Measurements from ENCODE around the gene NUTM2D.
"Not testable (repeated sequence)": the region's sequence is repeated elsewhere in the genome, so short reads cannot be mapped to it uniquely, and the experiment has no call there.

NUTM2D gene

DNA sequence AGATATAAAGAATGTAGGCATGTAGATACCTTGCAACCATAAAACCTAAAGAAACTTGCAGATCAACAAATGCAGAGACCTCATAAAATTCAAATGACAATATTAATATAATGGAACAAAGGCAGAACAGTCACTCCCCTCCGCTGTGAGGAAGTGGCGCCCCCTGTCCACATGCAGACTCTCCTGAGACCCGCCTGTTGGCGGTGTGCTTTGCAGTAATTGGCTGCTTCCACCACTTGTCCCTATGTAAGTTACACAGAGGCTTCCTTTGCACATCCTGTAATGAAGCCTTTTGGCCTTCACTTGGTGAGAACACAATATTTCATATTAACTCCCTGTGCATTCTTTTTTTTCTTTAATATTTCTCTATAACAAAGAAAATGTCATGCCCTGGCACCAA, 21.6 kb downstream of the NUTM2D start:
- not testable (repeated sequence) for DNase-seq (ENCODE audit: low read depth in 2 of 2)

DNA sequence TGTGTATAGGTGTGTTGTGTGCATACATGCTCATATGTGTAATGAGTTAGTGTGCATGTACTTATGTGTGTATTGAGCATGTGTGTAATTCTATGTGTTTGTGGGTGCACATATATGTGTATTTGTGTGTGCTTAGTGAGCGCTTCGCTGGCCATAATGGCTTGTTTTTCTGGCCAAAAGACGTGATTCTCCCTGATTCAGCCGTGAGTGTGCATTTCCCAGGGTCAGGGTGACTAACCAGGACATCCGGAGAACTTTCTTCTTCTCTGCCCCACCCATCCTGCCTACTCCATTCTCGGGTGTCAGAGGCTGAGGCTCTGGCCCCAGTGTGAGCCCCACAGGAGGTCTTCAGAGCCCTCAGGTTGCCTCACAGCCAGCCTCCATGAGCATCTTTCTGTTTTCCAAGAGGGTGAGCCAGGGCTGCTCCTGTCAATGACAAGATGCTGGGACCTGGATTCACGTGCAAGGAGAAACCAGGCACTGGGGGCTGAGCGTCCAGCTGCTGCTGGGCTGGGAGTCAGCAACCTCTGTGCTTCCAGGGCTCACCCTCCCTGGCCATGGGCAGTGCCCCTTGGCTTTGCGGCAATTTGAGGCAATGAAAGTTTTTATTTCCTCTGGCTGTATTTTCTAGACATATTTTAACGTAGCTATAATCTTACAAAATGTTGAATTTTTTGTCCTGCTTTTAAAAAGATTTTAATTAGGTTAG, 25.8 kb downstream of the NUTM2D start:
- not testable (repeated sequence) for DNase-seq (ENCODE audit: low read depth in 2 of 2)

GRCh38 chr10:87384283-87384682, 26.7 kb downstream of the NUTM2D start:
- DNase-seq (ENCODE audit: low read depth in 2 of 2), result not testable (repeated sequence)

- DNase-seq (ENCODE audit: low read depth in 2 of 2), result not testable (repeated sequence)
Measured at GRCh38 chr10:87385762-87386360, 28.3 kb downstream of the NUTM2D start.

DNA sequence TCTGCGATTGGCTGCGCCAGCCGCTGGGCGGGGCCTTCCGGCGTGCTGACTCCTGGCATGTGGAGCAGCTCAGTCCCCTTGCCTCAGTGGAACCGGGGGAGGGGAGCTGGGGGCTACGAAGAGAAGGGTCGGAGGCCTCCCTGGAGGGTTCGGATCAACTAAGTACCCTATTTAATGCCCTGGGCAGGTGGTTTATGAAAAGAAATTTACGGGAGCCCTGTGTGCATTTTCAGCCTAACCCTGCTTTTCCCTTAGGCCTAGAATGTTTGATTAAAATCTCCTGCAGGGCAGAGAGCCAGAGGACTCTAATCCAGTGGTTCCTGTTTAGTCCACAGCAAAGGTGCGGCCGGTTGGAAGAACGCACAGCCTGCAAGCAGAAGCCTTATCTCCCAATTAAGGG, 33.8 kb downstream of the NUTM2D start:
- not testable (repeated sequence) for DNase-seq (ENCODE audit: low read depth in 2 of 2)

GRCh38 chr10:87396206-87396605, 38.7 kb downstream of the NUTM2D start:
- DNase-seq (ENCODE audit: low read depth in 2 of 2), result not testable (repeated sequence)

DNA sequence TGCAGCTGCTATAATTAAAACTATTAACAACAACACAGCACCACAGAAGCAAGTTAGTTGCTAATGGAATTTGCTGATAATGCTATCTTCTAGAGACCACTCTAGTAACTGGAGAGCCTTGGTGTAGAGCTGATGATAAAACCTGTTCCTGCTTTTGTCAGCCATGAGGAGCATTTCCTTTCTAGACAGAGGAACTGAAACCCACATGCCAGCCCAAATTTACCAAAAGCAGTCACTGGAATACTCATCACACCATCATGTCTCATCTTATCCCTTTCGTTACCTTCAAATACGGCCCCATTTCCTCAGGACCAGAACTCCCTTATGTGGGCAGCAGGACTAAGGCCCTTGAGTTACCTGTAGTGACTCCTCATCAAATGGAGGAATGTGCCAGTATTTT, 40.9 kb downstream of the NUTM2D start:
- DNase-seq (ENCODE audit: low read depth in 2 of 2), result not testable (repeated sequence)

DNA sequence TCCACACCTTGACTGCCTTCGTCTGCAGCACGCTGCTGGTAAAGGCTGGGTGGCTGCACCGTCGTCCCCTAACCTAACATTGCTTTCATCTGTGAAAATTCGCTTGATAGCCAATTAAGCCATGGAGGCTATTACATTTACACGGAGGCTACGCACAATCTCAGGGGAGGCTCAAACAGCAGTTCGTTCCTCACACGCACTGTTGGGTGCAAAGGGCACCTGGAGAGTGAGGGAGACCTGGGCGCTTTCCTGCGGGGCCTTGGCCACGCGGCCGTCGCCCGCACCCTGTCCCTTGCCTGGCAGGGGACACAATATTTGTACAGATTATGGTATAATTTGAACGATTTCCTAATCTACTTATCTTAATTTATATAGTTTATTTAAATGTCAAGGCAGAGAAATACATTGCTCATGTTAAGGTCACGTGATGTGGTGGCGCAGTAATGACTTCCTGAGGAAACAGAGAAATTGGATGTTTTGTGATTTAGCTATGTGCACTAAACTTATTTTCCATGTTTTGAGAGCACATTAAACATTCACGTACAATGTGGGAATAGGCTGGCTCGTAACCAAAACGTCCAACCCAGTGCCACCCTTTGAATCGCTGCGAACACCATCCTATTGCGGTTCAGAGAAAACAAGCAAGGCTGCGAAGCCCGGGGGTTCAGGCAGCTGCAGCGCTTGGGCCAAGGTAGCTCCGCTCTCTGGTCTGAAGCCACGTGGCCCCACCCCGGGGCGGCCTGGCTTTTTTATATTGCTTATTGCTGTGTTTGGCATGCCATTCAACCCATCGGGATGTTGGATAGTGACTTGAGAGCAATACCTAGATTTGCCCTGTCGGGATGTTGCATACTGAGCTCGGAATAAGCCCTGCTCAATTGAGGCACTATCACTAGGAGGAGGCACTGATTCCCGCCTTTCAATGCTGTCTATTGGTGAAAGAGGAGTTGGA, 50.2 kb downstream of the NUTM2D start:
- not testable (repeated sequence) for DNase-seq (ENCODE audit: low read depth in 2 of 2)

DNA sequence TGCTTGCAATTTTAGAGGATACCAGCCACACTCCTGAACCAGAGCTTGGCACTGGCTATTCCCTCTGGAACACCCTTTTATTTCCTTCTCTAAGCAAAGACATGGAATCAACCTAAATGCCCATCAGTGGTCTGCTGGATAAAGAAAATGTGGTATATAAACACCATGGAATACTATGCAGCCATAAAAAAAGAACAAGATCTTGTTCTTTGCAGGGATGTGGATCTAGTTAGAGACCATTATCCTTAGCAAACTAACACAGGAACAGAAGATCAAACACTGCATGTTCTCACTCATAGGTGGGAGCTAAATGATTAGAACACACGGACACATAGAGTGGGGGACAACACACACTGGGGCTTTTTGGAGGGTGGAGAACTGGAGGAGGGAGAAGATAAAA, 56.4 kb downstream of the NUTM2D start:
- DNase-seq (ENCODE audit: low read depth in 2 of 2), result not testable (repeated sequence)

All from stimulated activated CD8-positive, alpha-beta memory T cell treated with anti-CD3 and anti-CD28 coated beads, Interleukin-7, amount 100 ng/mL, for 1 hour (primary cell).